ENCODE results near the gene C8G. TPM values are rescaled to one million over a fixed set of nuclear protein-coding genes. Genes with fewer than 3 reads are reported as not detected.

C8G gene
- polyA plus RNA-seq, 3 donors: 0.85 to 1.1 TPM; not detected in 1

DNA sequence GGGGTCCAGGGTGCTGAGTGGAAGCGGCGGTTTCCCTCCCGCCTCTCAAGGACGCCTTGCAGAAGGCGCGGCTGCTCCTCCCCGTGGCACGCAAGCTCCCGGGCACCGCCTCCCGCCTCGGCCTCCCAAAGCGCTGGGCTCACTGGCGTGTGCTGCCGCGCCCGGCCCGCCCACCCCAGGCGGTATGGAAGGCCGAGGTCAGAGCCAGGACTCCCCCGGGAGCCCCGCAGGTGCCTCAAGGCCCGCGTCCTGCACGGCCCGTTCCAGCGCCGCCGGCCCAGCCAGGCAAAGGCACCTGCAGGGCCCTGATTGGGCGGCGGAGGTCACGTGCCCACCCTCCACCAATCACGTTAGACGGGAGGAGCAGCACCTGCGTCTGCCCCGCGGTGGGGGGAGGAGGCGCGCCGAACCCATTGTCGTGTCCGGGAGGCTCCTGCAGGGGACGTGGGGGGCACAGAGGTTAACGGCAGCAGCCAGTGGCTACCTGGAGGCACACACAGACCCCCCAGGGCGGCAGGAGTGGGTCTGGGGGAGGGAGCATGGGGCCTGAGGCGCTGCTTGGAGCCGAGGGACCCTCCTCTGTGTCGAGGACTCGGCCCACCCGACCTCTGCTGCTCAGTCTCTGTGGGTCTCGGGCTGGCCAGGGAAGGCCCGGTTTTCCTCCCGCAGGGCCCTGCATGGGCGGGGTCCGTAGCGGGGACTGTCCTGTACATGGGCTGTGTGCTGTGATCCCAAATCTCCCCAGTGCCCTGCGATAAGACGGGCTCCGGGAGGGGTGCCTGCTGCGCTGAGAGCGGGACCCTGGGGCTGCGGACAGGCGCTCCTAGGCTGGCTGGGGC is 5.0 kb downstream of the C8G start:
- WGBS, 3 donors: 3 to 4% (median 3%) methylated on average over 52 to 63 of the region's 63 CpGs
- no peak overlapping the region for H3K27ac ChIP-seq (ENCODE audit: low read depth, low read length)

GRCh38 chr9:136950656-136951276 is 5.7 kb downstream of the C8G start:
- H3K27ac ChIP-seq (ENCODE audit: low read depth, low read length): no peak overlapping the region
- WGBS, 3 donors: 23 to 49% (median 49%) methylated on average over 9 of the region's 9 CpGs

DNA sequence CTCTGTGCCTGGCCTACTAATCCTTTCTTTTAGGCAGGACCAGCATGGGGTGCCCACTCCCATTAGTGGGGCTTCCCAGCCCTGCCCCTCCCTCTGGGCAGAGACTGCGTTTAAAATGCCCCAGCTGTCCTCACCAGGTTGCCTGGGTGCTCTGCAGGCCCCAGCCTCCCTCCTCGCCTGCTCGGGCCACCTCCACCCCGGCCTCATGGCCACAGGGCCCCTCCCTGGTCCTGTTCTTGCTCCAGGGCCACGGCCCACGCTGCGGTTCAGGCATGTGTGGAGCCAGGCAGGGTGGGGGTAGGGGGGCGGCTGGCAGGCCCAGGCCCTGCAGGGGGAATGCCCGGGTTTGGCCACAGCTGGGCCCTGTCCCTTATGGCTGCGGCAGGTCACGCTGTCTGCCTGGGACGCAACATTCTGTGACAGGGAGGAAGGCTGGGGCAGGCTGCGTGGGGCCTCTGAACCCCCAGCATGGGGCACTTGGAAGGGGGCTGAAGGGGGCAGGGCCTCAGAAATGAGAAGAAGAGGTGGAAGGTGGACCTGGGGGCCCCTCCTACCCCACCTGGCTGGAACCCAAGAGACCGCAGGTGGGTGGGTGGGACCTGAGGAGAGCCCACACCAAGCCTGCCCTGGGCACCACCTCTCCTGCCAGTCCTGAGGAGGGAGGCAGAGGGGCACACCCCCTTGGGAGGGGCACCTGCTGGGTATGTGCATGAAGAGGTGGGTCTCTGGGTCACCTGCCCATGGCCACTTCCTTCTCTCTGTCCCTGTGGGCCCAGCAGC is 6.7 kb downstream of the C8G start, which contains the start of gene LCN12:
TSS of gene LCN12 (plus strand) at position 733 of the 780 bp plus-strand sequence. CDS start 55 bp downstream, outside the sequence.
- WGBS, 3 donors: 66 to 90% (median 85%) methylated on average over 14 of the region's 14 CpGs
- no peak within 1 kb of the TSS for H3K27ac ChIP-seq (ENCODE audit: low read depth, low read length)

DNA sequence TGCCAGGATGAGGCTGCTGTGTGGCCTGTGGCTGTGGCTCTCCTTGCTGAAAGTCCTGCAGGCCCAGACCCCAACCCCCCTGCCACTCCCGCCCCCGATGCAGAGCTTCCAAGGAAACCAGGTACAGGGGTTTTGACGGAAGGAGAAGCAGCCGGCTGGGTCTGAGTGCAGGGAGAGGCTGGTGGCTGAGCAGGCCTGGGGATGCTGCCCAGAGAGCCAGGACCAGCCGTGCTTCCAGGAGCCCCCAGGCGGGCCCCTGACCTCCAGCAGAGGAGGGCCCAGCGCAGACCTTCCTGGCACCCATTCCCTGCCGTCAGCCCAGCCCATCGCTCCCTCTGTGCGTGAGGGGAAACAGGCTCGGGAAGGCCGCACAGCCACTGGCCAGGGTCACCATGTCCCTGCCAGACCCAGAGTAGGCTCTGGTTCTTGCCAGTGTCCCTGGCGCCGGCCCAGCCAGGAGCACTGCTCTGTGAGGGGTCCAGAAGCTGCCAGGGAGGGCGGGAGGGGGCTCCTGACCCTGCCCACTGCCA is 7.3 kb downstream of the C8G start:
- 53 to 76% (median 72%) methylated on average over 11 to 15 of the region's 15 CpGs for WGBS, 3 donors

DNA sequence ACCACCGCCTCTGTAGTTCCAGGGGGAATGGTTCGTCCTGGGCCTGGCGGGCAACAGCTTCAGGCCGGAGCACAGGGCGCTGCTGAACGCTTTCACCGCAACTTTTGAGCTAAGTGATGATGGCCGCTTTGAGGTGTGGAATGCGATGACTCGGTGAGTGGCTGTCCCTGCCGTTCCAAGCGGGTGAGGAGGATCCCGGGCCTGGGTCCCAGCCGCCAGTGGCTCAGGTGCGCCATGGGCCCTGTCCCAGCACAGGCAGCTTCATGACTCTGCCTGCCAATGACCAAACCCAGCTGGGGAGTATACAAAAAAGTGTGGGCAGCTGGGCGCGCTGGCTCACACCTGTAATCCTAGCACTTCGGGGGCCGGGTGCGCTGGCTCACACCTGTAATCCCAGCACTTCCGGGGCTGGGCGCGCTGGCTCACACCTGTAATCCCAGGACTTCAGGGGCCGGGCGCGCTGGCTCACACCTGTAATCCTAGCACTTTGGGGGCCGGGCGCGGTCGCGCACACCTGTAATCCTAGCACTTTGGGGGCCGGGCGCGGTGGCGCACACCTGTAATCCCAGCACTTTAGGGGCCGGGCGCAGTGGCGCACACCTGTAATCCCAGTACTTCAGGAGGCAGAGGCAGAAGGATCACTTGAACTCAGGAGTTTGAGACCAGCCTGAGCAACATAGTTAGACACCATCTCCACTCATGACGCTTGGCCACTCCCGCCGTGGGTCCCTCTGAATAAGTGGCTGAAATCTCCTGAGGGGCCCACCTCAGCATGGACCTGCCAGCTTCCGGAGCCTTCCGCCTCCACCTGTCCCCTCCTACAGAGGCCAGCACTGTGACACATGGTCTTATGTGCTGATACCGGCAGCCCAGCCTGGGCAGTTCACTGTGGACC is 8.1 kb downstream of the C8G start:
- 90 to 93% (median 91%) methylated on average over 40 to 44 of the region's 44 CpGs for WGBS, 3 donors
- no peak overlapping the region for H3K27ac ChIP-seq (ENCODE audit: low read depth, low read length)

More for the DNA sequence above, 7.3 kb downstream of the C8G start:
- H3K27ac ChIP-seq (ENCODE audit: low read depth, low read length): no peak overlapping the region

GRCh38 chr9:136953771-136954269 is 8.8 kb downstream of the C8G start:
- no peak overlapping the region for H3K27ac ChIP-seq (ENCODE audit: low read depth, low read length)
- WGBS, 3 donors: 80 to 85% (median 82%) methylated on average over 18 to 19 of the region's 19 CpGs

DNA sequence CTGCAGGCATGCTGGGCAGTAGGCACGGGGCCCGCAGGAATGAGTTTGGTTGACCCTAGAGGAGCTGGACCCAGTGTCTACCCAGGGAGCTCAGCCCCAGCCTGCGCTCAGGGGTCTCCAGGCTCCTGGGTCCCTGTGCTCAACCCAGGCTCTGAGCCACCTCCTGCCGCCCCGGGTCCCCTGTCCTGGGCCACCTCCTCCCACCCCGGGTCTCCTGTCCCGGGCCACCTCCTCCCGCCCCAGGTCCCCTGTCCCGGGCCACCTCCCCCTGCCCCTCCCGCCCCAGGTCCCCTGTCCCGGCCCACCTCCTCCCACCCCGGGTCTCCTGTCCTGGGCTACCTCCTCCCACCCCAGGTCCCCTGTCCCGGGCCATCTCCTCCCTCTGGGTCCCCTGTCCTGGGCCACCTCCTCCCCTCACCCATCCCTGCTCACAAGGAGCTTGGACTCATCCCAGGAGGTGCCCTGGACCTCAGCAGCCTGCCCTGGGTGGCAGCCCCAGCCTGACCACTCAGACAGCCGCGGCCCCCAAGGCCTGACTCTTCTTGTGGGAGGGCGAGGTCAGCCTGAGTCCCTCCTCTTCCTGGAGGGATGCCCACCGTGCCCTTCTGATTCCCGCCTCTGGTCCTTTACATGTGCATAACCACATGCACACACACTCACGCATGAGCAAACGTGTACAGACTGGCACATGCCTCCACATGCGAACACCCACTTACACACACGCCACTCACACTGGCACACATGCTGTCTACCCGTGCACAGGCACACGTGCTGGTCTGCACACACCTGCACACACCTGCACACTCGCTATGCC is 9.4 kb downstream of the C8G start:
- 83 to 91% (median 86%) methylated on average over 23 to 25 of the region's 25 CpGs for WGBS, 3 donors
- H3K27ac ChIP-seq (ENCODE audit: low read depth, low read length): no peak overlapping the region

DNA sequence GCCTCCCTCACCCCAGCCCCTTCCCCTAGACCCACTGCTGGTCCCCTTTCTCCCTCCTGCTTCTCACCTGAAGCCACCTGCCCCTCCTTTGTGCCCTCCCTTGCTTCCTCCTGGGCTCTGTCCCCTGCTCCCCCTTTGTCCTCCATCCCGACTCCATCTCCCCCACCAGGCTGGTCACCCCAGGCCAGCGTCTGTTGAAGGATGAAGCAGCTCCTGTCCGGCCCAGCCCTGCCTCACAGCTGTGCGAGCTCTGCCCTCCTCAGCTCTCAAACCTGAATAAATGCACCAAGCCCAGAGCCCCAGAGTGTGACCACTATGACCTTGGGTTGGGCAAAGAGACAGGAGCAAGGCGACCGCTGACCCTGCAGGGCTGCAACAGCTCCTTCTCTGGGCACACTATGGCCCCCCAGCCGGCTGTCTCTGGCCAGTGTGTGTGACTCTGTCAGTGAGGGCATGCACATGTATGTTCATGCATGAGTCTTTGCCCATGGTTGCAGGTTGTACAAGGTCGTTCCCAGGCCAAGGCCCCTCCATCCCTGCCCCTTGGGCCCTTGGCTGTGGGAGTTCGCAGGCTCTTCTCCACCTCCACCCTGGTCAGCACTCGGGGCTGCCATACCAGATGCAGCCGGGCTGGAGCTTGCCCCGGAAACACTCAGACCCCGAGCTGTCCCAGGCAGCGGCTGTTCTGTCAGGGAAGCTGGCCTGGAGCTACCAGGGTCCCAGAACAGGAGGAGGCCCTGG is 10.3 kb downstream of the C8G start:
- 83 to 88% (median 88%) methylated on average over 13 to 14 of the region's 14 CpGs for WGBS, 3 donors
- H3K27ac ChIP-seq (ENCODE audit: low read depth, low read length): no peak overlapping the region

DNA sequence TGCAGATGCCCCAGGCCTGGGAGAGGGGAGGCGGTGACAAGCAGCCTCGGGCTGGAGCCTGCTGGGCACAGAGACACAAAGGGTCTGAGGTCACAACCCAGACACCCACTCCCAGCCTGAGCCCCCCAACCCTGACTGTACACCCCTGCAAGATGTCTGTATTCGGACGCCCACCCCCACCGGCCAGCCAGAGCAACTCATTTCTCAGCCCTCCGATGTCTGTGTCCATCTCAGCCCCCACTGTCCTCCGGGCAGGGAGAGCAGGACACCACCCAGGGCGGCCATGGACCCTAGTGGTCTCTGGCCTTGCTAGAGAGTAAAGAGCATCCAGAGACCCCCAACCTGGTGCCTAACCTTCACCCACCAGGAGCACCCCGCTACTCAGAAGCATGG is 10.9 kb downstream of the C8G start:
- WGBS, 3 donors: 93 to 96% (median 96%) methylated on average over 9 of the region's 9 CpGs
- H3K27ac ChIP-seq (ENCODE audit: low read depth, low read length): no peak overlapping the region

GRCh38 chr9:136956604-136957003 is 11.6 kb downstream of the C8G start:
- WGBS, 3 donors: 92 to 97% (median 95%) methylated on average over 4 of the region's 4 CpGs
- no peak overlapping the region for H3K27ac ChIP-seq (ENCODE audit: low read depth, low read length)

DNA sequence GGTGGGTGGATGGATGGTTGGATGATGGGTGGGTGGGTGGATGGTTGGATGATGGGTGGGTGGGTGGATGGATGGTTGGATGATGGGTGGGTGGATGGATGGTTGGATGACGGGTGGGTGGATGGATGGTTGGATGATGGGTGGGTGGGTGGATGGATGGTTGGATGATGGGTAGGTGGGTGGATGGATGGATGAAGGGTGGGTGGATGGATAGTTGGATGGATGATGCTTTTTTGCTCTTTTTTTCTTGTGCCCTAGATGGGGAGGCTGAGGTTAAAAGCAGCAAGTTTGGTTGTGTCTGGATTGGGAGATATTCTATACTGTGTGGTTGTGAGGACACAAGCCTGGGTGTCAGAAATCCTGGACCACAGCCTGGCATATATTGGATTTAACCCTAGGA is 12.4 kb downstream of the C8G start:
- 93 to 100% (median 100%) methylated on average over 1 of the region's 1 CpG for WGBS, 3 donors
- no peak overlapping the region for H3K27ac ChIP-seq (ENCODE audit: low read depth, low read length)

- no peak overlapping the region for H3K27ac ChIP-seq (ENCODE audit: low read depth, low read length)
- WGBS, 3 donors: 89 to 97% (median 96%) methylated on average over 6 of the region's 6 CpGs
Observed at GRCh38 chr9:136957901-136958300, 12.9 kb downstream of the C8G start.

GRCh38 chr9:136958473-136958872 is 13.4 kb downstream of the C8G start:
- no peak overlapping the region for H3K27ac ChIP-seq (ENCODE audit: low read depth, low read length)
- WGBS, 3 donors: 90 to 95% (median 94%) methylated on average over 7 of the region's 7 CpGs

DNA sequence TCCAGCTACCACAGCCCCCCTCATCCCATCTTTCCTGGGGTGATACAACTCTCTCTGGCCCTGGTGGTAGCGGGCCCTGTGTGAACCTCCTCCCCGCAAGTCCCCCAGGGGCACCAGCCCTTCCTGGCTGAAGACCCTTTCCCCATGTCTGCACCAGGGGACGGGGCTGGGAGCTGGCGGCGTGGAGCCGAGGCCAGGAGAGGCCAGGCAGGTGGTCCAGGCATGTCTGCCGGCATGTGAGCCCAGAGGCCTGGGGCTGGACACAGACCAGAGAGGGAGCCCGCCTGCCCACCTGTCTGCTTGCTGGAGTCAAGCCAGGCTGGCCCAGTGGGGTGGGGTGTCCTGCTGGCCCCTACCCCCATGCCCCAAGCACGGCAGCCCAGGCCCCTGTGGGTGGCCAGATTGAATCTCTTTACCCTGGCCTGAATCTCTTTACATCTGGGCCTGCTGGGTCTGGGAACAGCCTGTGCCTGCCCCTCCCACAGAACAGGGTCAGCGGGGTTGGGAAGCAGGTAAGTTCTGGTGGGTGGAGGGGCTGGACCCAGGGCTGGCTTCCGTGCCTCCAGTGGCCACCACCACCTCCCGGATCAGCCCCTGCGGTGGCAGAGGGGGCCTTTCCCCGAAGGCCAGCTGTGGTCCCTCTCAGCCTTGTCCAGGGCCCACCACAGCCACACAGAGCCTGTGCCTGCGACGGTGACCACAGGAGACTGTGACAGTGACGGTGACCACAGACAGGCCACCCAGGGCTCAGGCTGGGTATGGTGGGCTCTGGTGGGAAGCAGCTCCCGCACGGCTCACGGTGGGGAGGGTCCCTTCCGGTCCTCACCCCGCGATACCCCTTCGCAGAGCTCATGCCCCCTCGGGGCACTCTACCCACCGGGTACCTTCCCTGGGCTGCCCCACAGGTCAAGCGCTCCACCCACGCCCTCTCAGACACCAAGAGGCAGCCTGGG is 14.1 kb downstream of the C8G start:
- no peak overlapping the region for H3K27ac ChIP-seq (ENCODE audit: low read depth, low read length)
- WGBS, 3 donors: 88 to 91% (median 89%) methylated on average over 25 to 28 of the region's 28 CpGs

- 67 to 82% (median 73%) methylated on average over 18 to 19 of the region's 19 CpGs for WGBS, 3 donors
- no peak overlapping the region for H3K27ac ChIP-seq (ENCODE audit: low read depth, low read length)
Observed at GRCh38 chr9:136960212-136960937, 15.3 kb downstream of the C8G start.

All from adipose tissue (tissue), 3 donors.